Hypothalamus (tissue), 51 donors: ENCODE data around the gene EP300.
"Not testable (repeated sequence)": the region's sequence is repeated elsewhere in the genome, so short reads cannot be mapped to it uniquely, and the experiment has no call there.

Source experiments
- DNase-seq, 51 donors: peaks; one replicate each; lab custom pipeline; 2025; lab: John Stamatoyannopoulos, UW

Gene EP300

GRCh38 chr22:41145921-41146320, 53.5 kb downstream of the EP300 start:
- not testable (repeated sequence) for DNase-seq

DNA sequence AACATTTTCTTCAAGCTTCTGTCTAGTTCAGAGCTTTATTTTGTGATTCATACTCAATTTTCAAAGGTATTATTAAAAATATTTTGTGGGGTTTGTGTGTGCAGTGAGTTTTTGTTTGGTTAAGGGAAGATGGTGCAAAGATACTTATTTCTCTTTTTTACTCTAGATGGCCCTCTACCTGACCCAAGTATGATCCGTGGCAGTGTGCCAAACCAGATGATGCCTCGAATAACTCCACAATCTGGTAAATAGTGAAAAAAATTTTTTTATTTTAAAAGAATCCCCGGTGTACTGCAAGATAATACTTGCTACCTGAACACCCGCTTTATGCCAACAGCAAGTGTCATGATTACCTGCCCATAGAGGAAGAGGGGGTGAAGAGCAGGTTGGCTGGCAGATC, 54.2 kb downstream of the EP300 start:
- no peak for DNase-seq

GRCh38 chr22:41147722-41148121, 55.3 kb downstream of the EP300 start:
- DNase-seq, result no peak

- DNase-seq, result no peak
Measured at GRCh38 chr22:41152902-41153301, 60.5 kb downstream of the EP300 start.

GRCh38 chr22:41157083-41157482, 64.7 kb downstream of the EP300 start:
- no peak for DNase-seq

- no peak for DNase-seq
Measured at GRCh38 chr22:41169157-41169556, 76.8 kb downstream of the EP300 start.

- DNase-seq, result no peak
Measured at GRCh38 chr22:41171996-41172395, 79.6 kb downstream of the EP300 start.

DNA sequence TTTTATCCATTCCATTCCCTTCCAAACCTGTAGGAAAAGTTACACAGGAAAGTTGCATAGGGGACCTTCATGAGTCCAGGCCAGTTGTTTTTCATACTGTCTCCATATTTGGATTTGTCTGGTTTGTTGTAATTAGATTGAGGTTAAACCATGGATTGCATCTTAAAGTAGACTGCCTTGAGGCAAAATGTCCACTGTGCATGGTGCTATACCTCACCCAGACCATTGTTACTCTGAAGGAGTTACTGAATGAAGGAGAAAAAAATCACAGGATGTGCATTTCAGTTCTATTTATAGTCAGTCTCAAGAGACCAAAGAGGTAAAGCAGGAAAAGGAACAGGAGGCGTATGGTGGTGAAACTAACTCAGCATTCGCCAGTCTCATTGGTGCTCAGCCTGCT, 83.2 kb downstream of the EP300 start:
- no peak for DNase-seq

- DNase-seq, result peak in 2 of 51 donors; percentile 9 to 13
Measured at GRCh38 chr22:41177040-41177621, 84.7 kb downstream of the EP300 start.

- no peak for DNase-seq
Measured at GRCh38 chr22:41177622-41178424, 85.4 kb downstream of the EP300 start.

- peak in 43 of 51 donors; percentile 5 to 77 (median 43) for DNase-seq
Measured at GRCh38 chr22:41178425-41178975, 86.1 kb downstream of the EP300 start.

DNA sequence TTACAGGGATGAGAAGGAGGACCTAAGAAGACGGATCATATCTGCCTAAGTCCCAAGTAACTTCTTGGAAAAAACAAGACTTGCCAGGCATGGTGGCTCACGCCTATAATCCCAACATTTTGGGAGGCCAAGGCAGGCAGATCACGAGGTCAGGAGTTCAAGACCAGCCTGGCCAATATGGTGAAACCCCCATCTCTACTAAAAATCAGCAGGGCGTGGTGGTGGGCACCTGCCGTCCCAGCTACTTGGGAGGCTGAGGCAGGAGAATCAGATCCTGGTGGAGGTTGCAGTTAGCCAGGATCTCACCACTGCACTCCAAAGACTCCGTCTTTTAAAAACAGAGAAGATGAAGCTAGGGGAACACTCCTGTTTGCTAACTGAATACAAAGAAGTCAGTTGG, 88.0 kb downstream of the EP300 start:
- DNase-seq, result not testable (repeated sequence)

- no peak for DNase-seq
Measured at GRCh38 chr22:41180926-41181325, 88.5 kb downstream of the EP300 start.

DNA sequence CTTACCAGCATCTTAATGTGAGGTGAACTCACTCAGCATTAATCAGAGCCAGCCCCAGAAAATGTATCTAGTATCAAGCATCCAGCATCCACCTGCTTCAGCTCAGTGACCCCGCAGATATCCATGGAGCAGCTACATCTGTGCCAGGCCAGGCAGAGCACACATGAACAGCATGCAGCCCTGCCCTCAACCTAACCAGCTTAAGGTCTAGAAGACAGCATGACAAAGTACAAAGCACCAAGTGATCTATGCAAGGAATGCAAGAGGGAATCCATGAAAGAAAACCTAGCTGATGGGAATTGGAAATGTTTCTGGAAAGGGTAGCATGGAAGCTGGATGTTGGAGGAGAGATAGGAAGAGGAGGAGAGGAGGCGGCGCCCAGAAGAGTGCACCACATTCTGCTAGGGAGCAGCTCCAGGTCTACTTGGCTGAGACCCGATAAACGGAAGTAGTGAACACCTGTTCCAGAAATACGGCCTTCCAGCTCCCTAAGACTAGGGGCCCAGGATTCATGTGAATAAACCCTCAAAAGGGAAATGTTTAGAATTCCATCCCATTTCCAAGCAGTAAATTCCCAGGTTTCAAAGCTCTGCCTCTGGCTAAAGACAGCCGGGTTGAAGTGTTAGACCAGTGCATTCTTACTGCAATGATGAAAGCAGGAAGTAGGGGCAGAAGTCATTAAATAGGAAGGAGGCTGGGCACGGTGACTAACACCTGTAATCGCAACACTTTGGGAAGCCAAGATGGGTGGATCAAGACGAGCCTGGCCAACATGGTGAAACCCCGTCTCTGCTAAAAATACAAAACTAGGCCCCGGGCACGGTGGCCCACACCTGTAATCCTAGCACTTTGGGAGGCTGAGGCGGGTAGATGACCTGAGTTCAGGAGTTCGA, 89.2 kb downstream of the EP300 start:
- no peak for DNase-seq

DNA sequence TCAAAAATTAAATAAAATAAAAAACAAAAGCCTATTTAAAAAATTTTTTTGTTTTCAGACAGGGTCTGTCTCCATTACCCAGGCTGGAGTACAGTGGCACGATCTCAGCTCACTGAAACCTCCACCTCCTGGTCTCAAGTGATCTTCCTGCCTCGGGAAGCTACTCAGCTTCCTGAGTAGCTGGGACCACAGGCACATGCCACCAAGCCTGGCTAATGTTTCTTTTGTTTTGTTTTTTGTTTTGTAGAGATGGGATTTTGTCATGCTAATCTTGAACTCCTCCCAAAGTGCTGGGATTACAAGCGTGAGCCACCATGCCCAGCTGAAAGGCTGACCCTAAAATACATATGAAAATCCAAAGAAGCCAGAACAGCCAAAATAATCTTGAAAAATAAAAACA, 92.3 kb downstream of the EP300 start:
- no peak for DNase-seq

DNA sequence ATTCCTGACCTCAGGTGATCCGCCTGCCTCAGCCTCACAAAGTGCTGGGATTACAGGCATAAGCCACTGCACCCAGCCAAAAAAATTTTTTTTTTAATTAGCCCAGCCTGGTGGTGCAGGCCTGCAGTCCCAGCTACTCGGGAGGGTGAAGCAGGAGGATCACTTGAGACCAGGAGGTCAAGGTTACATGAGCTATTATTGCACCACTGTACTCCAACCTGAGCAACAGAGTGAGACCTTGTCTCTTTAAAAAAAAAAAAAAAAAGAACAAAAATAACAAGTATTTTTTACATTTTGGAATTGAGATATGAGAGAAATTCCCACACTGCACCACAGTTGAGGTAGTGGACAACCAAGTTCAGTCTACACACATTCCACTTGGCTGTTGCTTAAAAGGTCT, 99.1 kb downstream of the EP300 start:
- DNase-seq, result no peak

- DNase-seq, result no peak
Measured at GRCh38 chr22:41193829-41194228, 101.4 kb downstream of the EP300 start.

GRCh38 chr22:41197038-41197972, 104.9 kb downstream of the EP300 start:
- DNase-seq, result peak; percentile 19 to 91 (median 76)

DNA sequence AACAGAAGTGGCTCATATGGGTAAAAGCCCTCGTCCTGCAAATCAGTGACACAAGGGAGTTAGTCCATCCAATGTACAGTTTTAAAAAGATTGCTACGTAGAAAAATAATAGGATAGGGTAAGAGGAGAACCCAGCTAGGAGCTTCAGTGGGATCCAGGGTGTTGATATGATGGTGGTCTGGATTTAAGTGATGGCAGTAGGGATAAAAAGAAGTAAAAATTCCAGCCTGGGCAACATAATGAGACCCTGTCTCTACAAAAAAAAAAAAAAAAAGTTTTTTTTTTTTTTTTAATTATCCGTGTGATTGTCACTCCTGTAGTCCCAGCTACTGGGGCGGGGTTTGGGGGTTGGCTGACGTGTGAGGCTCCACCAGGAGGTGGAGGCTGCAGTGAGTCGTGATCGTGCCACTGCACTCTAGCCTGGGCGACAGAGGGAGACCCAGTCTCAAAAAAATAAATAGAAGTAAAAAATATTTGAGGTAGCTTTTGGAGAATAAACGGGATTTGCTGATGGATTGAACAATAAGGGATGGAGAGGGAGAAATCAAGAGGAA, 105.7 kb downstream of the EP300 start:
- DNase-seq, result peak in 5 of 51 donors; percentile 8 to 46 (median 18)

GRCh38 chr22:41201141-41201540, 108.7 kb downstream of the EP300 start:
- no peak for DNase-seq
